GM12873 (cell line): ENCODE results near the gene TFF1.

ENCODE experiments used
- TF ChIP-seq, protein P1 (sequence below): IDR thresholded peaks from 2 replicates; pipeline ENCODE4 v1.5.1; 2012; ENCODE audit warnings: low read depth, mild to moderate bottlenecking, moderate library complexity, low read length, control low read depth; ENCODE audit not compliant: insufficient read depth; ENCODE audit errors: missing control alignments

TFF1 gene

GRCh38 chr21:42341776-42342542, 24.4 kb downstream of the TFF1 start:
- TF ChIP-seq, protein P1, sequence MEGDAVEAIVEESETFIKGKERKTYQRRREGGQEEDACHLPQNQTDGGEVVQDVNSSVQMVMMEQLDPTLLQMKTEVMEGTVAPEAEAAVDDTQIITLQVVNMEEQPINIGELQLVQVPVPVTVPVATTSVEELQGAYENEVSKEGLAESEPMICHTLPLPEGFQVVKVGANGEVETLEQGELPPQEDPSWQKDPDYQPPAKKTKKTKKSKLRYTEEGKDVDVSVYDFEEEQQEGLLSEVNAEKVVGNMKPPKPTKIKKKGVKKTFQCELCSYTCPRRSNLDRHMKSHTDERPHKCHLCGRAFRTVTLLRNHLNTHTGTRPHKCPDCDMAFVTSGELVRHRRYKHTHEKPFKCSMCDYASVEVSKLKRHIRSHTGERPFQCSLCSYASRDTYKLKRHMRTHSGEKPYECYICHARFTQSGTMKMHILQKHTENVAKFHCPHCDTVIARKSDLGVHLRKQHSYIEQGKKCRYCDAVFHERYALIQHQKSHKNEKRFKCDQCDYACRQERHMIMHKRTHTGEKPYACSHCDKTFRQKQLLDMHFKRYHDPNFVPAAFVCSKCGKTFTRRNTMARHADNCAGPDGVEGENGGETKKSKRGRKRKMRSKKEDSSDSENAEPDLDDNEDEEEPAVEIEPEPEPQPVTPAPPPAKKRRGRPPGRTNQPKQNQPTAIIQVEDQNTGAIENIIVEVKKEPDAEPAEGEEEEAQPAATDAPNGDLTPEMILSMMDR: no peak

DNA sequence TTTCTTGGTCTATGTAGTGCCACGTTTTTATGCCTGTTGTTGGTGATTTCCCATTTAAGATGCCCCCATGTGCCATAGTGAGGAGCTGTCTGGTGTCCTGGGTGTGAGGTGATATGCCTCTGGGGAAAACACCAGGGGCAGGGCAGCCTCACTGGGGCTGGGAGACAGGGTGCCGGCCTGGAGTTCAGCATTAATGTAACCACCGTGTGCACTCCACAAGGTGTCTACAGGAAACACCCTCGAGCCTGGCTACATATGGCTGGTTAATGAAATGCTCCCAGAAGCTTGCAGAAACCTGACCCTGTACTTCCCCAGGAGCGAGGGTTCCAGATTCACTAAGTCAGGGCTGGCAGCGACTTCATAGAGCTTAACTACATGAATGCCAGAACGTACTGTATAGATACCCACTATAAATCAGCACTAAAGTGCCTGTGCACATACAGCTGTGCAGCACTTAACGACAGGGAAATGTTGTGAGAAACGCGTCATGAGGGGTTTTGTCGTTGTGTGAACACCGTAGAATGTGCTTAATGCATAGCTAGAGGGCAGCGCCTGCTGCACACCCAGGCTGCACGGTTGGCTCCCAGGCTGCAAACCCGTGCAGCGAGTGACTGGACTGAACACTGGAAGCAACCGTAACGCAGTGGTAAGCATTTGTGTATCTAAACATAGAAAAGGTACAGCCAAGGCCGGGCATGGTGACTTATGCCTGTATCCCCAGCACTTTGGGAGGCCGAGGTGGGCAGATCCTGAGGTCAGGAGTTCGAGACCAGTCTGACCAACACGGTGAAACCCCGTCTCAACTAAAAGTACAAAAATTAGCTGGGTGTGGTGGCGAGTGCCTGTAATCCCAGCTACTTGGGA, 25.9 kb downstream of the TFF1 start:
- TF ChIP-seq, protein P1: no peak

GRCh38 chr21:42338729-42339715, 27.3 kb downstream of the TFF1 start:
- TF ChIP-seq, protein P1: no peak

DNA sequence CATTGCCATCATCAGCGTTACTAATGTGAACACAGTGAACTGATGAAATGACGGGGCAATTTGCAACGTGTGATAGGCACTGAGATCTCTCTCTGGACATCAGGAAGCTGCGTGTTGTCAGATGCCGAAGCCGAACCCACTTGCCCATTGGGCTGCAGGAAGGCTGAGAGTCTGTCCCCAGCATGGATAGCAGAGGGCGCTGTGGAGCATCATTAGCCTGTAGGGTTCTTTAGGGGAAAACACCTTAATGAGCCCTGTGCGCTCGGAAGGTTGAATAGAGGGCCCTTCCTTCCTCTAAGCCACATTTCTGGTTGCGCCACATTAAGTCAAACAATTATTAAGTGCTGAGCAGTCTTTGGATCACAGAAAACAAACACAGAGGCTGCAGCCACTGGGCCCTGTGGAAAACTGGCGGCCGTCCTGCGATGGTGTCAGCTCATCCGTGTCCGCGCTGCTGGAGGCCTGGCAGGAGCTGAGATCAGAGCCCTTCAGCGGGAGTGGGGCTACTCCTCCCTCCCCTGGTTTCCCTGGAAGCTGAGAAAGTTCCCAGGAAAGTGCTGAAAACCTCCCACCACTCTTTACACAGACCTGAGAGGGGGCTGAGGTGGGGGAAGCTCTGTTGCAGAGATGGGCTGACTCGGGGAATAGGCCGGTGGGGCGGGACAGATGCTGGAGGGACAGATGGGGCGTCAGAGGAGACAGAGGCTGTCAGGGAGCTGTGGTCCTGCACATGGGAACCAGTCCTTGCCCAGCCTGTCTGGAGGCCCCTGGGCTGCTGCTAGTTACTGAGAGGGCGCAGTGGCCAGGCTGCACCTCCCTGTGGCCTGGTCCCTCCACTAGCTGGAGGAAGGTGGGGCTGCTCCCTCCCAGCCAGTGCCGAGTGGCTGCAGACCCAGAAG, 28.3 kb downstream of the TFF1 start:
- TF ChIP-seq, protein P1: peak; percentile 69

- TF ChIP-seq, protein P1: no peak
These were observed 29.1 kb downstream of the TFF1 start for GRCh38 chr21:42337276-42337675.

GRCh38 chr21:42336054-42336453, 30.3 kb downstream of the TFF1 start:
- TF ChIP-seq, protein P1: no peak
